ENCODE measurements around the gene SORD.
A peak's percentile ranks its signal among the peaks of the same experiment; 100 is the strongest.
"Not testable (repeated sequence)": the region's sequence is repeated elsewhere in the genome, so short reads cannot be mapped to it uniquely, and the experiment has no call there.

SORD gene

DNA sequence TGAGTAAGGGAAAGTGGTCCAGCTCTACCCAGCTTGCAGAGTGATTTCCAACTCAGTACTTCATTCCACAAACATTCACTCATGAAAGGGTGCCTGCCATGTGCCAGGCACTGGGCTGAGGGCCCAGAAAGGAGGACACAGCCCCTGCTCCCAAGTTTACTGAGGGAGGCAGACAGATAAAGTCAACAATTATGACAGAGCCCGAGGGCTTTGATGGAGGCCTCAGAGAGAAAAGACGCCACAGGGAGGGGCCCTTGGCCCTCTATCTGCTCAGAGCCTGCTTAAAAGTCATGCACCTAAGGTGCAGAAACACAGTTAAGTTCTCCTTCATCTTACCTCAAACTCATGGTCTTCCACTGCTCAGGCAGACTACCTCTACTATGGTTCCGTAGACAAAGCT, 1.7 kb downstream of the SORD start:
- DNase-seq (ENCODE audit: low read depth): not testable (repeated sequence)

GRCh38 chr15:45025627-45026026, 2.6 kb downstream of the SORD start:
- not testable (repeated sequence) for DNase-seq (ENCODE audit: low read depth)

GRCh38 chr15:45026651-45027190, 3.7 kb downstream of the SORD start:
- no peak for DNase-seq (ENCODE audit: low read depth)

GRCh38 chr15:45027220-45027619, 4.2 kb downstream of the SORD start:
- DNase-seq (ENCODE audit: low read depth): no peak

GRCh38 chr15:45030743-45031142, 7.7 kb downstream of the SORD start:
- DNase-seq (ENCODE audit: low read depth): no peak

DNA sequence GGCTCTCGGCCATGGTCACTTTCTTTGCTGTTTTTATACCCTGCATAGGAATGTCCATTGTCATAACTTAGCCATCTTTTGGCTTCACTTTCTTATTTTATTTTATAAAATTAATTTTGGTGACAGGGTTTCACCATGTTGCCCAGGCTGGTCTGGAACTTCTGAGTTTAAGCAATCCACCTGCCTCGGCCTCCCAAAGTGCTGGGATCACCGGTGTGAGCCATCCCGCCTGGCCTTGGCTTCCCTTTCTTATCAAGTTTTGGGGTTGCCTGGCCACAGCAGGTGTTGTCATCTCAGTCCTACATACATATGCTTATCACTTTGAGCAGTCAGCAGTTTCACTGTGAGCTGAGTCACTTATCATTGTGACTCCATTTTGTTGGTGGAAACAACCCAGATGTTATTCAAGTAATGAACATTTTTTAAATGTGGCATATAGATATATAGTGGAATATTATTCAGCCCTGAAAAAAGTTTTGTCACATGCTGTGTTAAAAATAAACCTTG, 8.6 kb downstream of the SORD start:
- not testable (repeated sequence) for DNase-seq (ENCODE audit: low read depth)

- not testable (repeated sequence) for DNase-seq (ENCODE audit: low read depth)
Observed at GRCh38 chr15:45032501-45032900, 9.5 kb downstream of the SORD start.

DNA sequence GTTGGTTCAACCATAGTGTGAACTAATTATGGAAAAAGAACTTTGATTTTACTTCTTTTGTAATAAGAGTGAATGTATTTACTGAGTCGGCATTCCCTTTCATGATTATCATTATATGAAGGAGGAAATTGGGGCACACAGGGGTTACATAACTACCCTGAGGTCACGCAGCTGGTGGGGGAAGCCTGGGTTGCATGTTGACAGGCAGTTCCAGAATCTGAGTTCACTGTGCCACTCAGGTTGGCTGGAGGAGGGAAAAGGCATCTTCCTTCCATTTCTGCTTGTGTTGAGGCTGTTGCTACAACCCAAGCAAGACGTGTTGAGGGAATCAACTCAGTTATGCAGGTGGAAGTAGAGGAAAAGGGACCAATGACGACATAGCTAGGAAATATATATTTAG, 11.1 kb downstream of the SORD start:
- DNase-seq (ENCODE audit: low read depth): not testable (repeated sequence)

GRCh38 chr15:45034600-45035375, 11.8 kb downstream of the SORD start:
- DNase-seq (ENCODE audit: low read depth): not testable (repeated sequence)

DNA sequence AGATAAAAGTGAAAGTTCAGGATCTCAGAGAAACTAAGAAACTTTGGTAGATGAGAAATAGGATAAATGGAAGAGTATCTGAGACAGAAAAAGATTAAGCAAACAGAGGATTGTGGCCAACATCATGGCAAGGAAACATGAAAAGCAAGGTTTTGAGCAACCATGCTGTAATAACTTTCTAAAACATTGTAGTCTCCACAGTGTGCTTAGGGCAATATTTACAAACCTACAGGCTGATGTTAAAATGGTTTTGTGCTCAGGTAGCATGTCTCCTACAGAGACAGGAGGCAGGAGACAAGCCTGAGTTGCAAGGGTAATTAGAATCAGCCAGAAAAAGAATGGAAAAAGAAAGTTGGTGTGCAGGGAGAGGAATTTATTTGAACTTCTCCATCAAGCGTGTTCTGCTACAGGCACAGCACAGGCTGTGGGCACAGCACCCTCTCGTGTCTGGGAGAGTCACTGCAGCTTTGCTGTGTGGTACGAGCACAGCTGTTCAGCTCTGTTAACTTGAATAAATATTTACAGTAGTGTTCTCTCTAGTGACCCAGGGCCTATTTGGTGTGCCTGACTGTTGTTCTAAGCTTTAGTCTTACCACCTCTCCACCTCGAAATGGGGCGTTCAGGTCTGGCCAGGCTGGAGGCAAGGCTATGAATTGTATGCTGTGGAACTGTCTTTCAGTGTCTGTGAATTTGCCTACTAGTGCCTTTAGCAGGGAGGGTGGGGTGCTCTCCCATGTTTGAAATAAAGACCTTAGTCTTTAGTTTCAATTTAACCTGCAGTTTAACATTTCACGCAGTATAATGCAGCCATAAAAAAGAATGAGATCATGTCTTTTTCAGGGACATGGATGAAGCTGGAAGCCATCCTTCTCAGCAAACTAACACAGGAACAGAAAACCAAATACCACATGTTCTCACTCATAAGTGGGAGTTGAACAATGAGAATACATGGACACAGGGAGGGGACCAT, 14.1 kb downstream of the SORD start:
- DNase-seq (ENCODE audit: low read depth): peak; percentile 31

DNA sequence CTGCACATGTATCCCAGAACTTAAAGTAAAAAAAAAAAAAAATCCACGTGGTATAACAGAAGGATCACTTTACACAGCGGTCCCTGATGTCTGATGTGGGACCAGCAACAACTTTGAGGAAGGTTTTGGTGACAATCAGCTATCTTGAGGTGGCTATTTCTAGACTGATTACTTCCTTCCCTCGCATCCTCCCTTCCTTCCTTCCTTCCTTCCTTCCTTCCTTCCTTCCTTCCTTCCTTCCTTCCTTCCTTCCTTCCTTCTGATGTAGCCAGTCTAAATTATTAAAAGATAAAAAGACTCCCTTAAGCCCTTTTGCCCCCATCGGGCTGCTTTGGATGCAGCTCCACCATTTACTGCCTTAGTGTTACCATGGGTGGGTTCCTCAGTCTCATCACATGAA, 14.9 kb downstream of the SORD start:
- no peak for DNase-seq (ENCODE audit: low read depth)

- not testable (repeated sequence) for DNase-seq (ENCODE audit: low read depth)
Observed at GRCh38 chr15:45040396-45040795, 17.4 kb downstream of the SORD start.

DNA sequence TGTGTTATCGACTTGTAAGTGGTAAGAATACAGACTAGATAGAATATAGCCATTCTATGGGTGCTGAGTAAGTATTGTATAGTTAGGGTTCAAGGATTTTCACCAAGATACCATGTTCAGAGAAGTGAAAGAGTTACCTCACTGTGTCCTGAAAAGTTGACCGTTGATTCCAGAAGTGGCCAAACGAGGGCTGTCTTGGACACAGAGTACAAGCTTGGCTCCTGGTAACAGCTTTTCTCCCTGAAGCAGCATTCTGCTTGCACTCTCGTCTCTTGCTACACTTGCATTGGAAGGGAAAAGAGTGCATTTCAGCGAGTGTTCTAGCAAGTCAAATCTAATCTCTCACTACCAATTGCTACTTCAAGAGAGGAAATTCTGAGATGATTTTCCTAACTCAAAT, 18.5 kb downstream of the SORD start:
- not testable (repeated sequence) for DNase-seq (ENCODE audit: low read depth)

DNA sequence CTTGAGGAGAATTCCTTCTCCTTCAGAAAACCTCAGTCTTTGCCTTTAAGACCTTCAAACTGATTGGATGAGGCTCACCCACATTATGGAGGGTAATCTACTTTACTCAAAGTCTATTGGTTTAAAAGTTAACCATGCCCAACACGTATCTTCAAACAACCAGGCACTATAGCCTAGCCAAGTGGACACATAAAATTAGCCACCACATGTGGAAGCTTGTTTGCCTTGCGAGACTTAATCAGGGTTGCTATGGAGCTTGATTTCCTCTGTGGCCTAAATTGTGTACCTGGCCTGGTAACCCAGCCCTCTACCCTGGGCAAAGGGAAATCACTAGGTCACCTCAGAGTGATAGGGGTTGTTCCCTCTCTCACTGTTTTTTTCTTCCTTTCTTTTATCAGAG, 19.9 kb downstream of the SORD start:
- DNase-seq (ENCODE audit: low read depth): not testable (repeated sequence)

- not testable (repeated sequence) for DNase-seq (ENCODE audit: low read depth)
Observed at GRCh38 chr15:45044270-45044669, 21.3 kb downstream of the SORD start.

DNA sequence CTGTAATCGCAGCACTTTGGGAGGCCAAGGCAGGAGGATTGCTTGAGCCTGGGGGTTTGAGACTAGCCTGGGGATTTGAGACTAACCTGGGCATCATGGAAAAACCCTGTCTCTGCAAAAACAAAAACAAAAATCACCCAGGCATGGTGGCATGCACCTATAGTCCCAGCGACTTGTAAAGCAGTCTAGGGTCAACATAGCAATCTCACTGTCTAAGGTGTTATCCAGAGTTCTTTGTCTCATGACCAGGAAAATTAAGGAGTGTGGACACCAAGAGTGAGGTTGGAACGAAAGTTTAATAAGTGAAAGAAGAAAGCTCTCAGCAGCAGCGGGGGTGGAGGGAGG, 25.4 kb downstream of the SORD start:
- DNase-seq (ENCODE audit: low read depth): not testable (repeated sequence)

GRCh38 chr15:45048794-45049631, 26.0 kb downstream of the SORD start:
- no peak for DNase-seq (ENCODE audit: low read depth)

- no peak for DNase-seq (ENCODE audit: low read depth)
Observed at GRCh38 chr15:45050587-45050986, 27.6 kb downstream of the SORD start.

DNA sequence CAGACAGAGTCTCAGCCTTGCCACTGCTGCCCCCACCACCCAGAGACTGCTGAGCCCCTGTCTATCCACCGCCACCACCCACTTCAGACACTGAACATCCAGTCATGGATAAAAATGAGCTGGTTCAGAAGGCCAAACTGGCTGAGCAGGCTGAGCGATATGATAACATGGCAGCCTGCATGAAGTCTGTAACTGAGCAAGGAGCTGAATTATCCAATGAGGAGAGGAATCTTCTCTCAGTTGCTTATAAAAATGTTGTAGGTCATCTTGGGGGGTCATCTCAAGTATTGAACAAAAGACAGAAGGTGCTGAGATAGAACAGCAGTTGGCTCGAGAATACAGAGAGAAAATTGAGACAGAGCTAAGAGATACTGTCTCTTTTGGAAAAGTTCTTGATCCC, 29.7 kb downstream of the SORD start:
- DNase-seq (ENCODE audit: low read depth): not testable (repeated sequence)

- DNase-seq (ENCODE audit: low read depth): not testable (repeated sequence)
Observed at GRCh38 chr15:45058690-45059675, 36.0 kb downstream of the SORD start.
